ENCODE measurements around the gene AKNA. TPM values are rescaled to one million over a fixed set of nuclear protein-coding genes. Genes with fewer than 3 reads are reported as not detected.

AKNA gene
- total and polyA plus RNA-seq, 2 of the 8 experiments (the other 6 are each of a cell fraction or from before 2014, with no cell fraction given): 21.0 to 27.4 TPM

- DNase-seq (ENCODE audit: low read depth in 1 of 2, low spot score in 2 of 2) (no peak), FAIRE-seq (no peak)
- Histone ChIP-seq H3K14ac (ENCODE audit: insufficient read length) (no peak overlapping the region), H3K79me2 (ENCODE audit: control insufficient read depth in 1 of 2, insufficient read depth in 2 of 2, low read length in 2 of 2) (no peaks in the 10 kb centered on the region), H3K23ac (ENCODE audit: insufficient read length) (no peak overlapping the region), H2BK120ac (replicated peaks; ENCODE audit: low read depth, low read length) (no peak overlapping the region), H3K4me1 (replicated peaks in 1 of 4; ENCODE audit: control insufficient read depth in 3 of 4, insufficient read depth in 4 of 4, low read length in 3 of 4) (0 out of 7 replicates have a peak, but pooled peaks cover 0 to 2% (median 0%) of the 10 kb centered on the region in 4 experiments), H4K20me1 (replicated peaks in 1 of 2; ENCODE audit: control insufficient read depth in 1 of 2, insufficient read depth in 2 of 2, low read length in 2 of 2) (no peaks in the 10 kb centered on the region), H3K4me2 (ENCODE audit: insufficient read depth in 1 of 2, low read depth in 2 of 2, low read length in 2 of 2) (no peak overlapping the region), H3K18ac (ENCODE audit: extremely low read depth, low read length) (no peak overlapping the region), H2AFZ (ENCODE audit: low read length) (no peak overlapping the region), H4K91ac (replicated peaks; ENCODE audit: insufficient read length, low read length) (no peak overlapping the region), H2BK5ac (ENCODE audit: low read depth, low read length) (no peak overlapping the region), H3K27ac (ENCODE audit: low read depth, low read length) (no peak overlapping the region), H3K36me3 (ENCODE audit: control insufficient read depth in 2 of 4, insufficient read depth in 4 of 4, low read length in 3 of 4) (peaks cover 8 to 18% (median 15%) of the 10 kb centered on the region in 4 experiments; a peak in 7 of 8 replicates), H4K8ac (ENCODE audit: extremely low read depth, insufficient read depth, low read length) (no peak overlapping the region), H2BK12ac (ENCODE audit: low read depth, low read length) (no peak overlapping the region), H2BK20ac (ENCODE audit: low read length) (no peak overlapping the region), H2AK5ac (ENCODE audit: low read depth, low read length) (no peak overlapping the region), H3K9ac (replicated peaks in 1 of 4; ENCODE audit: extremely low read depth in 1 of 4, low read depth in 3 of 4, low read length in 3 of 4) (no peak overlapping the region), H2BK15ac (ENCODE audit: low read length) (no peak overlapping the region), H3K4me3 (ENCODE audit: extremely low read depth in 1 of 4, insufficient read depth in 2 of 4, low read depth in 3 of 4, low read length in 4 of 4) (no peak overlapping the region), H3K9me3 (ENCODE audit: insufficient read depth in 2 of 2, low read depth in 1 of 2, low read length in 1 of 2) (no peaks in the 10 kb centered on the region), H3K4ac (replicated peaks; ENCODE audit: insufficient read length, low read depth, low read length) (no peak overlapping the region), H3K56ac (replicated peaks; ENCODE audit: insufficient read length, low read depth, low read length) (no peak overlapping the region), H3K23me2 (ENCODE audit: low read depth, low read length) (no peaks in the 10 kb centered on the region), H4K5ac (ENCODE audit: insufficient read length, low read depth, low read length) (no peak overlapping the region), H3K27me3 (replicated peaks in 1 of 4; ENCODE audit: control insufficient read depth in 3 of 4, extremely low read depth in 1 of 4, insufficient read depth in 3 of 4, low read length in 3 of 4) (no peaks in the 10 kb centered on the region), H3K79me1 (ENCODE audit: low read depth, low read length) (no peaks in the 10 kb centered on the region)
- ChIA-PET POLR2A (ENCODE audit: partially characterized antibody) (no interaction called here), CTCF (ENCODE audit: partially characterized antibody) (no interaction called here)
- WGBS, 2 experiments (ENCODE audit: extremely low coverage in 1 of 2, insufficient coverage in 1 of 2, insufficient read length in 1 of 2, insufficient replicate concordance in 2 of 2, low coverage in 1 of 2, low lambda C conversion rate in 2 of 2, missing lambda C conversion rate in 1 of 2): 100% methylated on average over 3 of the region's 9 CpGs; no CpG with 5 or more reads in 1 of the 2 experiments
- TF ChIP-seq SIN3A (conservative IDR thresholded peaks at IDR 0.05 in 1 of 2, IDR thresholded peaks at IDR 0.05 in 1 of 2; ENCODE audit: low read depth in 1 of 2, low read length in 2 of 2) (no peak), USF2 (IDR thresholded peaks at IDR 0.05; ENCODE audit: low read length) (no peak), ZNF274 (IDR thresholded peaks at IDR 0.05; ENCODE audit: borderline replicate concordance, extremely low read depth, low read length) (no peak), SUZ12 (IDR thresholded peaks at IDR 0.05; ENCODE audit: low read length) (no peak), ASH2L (IDR thresholded peaks at IDR 0.05; ENCODE audit: low read length) (no peak), TAF7 (optimal IDR thresholded peaks at IDR 0.05; ENCODE audit: borderline replicate concordance, low read depth, low read length) (no peak), POU5F1 (IDR thresholded peaks at IDR 0.05; ENCODE audit: low read depth, low read length) (no peak), CTCF (IDR thresholded peaks at IDR 0.05; ENCODE audit: control extremely low read depth in 1 of 3, insufficient read depth in 1 of 3, low read depth in 1 of 3, low read length in 3 of 3) (no peak), E2F6 (IDR thresholded peaks at IDR 0.05) (no peak), BRCA1 (IDR thresholded peaks at IDR 0.05; ENCODE audit: low read depth, low read length) (no peak)
These were observed 53.3 kb downstream of the AKNA start for GRCh38 chr9:114334490-114334889.
